GM12801 (cell line): ENCODE measurements around the gene MGMT.

ENCODE experiments used
- CTCF ChIP-seq: IDR thresholded peaks from one replicate; pipeline ENCODE4 v1.5.1; 2011; ENCODE audit warnings: control low read depth; ENCODE audit not compliant: insufficient read length; ENCODE audit errors: extremely low read depth

The MGMT gene

GRCh38 chr10:129609551-129609950 lies 142.5 kb downstream of the MGMT start:
- TF ChIP-seq CTCF = no peak

GRCh38 chr10:129612481-129613109 lies 145.6 kb downstream of the MGMT start:
- TF ChIP-seq CTCF = no peak

GRCh38 chr10:129613377-129613980 lies 146.4 kb downstream of the MGMT start:
- TF ChIP-seq CTCF = no peak

GRCh38 chr10:129614341-129614740 lies 147.3 kb downstream of the MGMT start:
- no peak for TF ChIP-seq CTCF

- no peak for TF ChIP-seq CTCF
These were observed 148.3 kb downstream of the MGMT start for GRCh38 chr10:129615381-129615780.

GRCh38 chr10:129615921-129616525 lies 149.0 kb downstream of the MGMT start:
- no peak for TF ChIP-seq CTCF

GRCh38 chr10:129617768-129618167 lies 150.7 kb downstream of the MGMT start:
- TF ChIP-seq CTCF = no peak
